ENCODE measurements around the gene MACROD2.
"Not testable (repeated sequence)": the region's sequence is repeated elsewhere in the genome, so short reads cannot be mapped to it uniquely, and the experiment has no call there.

MACROD2 gene

GRCh38 chr20:14235355-14235754 lies 240.0 kb downstream of the MACROD2 start:
- H3K27ac ChIP-seq: no peak overlapping the region
- ChIA-PET CTCF (no interaction called here), POLR2A (ENCODE audit: low non-redundant PET) (no interaction called here)
- TF ChIP-seq, protein P1, sequence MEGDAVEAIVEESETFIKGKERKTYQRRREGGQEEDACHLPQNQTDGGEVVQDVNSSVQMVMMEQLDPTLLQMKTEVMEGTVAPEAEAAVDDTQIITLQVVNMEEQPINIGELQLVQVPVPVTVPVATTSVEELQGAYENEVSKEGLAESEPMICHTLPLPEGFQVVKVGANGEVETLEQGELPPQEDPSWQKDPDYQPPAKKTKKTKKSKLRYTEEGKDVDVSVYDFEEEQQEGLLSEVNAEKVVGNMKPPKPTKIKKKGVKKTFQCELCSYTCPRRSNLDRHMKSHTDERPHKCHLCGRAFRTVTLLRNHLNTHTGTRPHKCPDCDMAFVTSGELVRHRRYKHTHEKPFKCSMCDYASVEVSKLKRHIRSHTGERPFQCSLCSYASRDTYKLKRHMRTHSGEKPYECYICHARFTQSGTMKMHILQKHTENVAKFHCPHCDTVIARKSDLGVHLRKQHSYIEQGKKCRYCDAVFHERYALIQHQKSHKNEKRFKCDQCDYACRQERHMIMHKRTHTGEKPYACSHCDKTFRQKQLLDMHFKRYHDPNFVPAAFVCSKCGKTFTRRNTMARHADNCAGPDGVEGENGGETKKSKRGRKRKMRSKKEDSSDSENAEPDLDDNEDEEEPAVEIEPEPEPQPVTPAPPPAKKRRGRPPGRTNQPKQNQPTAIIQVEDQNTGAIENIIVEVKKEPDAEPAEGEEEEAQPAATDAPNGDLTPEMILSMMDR (conservative IDR thresholded peaks at IDR 0.05; ENCODE audit: low read depth): no peak
- peak; percentile 36 for DNase-seq (ENCODE audit: low spot score)

DNA sequence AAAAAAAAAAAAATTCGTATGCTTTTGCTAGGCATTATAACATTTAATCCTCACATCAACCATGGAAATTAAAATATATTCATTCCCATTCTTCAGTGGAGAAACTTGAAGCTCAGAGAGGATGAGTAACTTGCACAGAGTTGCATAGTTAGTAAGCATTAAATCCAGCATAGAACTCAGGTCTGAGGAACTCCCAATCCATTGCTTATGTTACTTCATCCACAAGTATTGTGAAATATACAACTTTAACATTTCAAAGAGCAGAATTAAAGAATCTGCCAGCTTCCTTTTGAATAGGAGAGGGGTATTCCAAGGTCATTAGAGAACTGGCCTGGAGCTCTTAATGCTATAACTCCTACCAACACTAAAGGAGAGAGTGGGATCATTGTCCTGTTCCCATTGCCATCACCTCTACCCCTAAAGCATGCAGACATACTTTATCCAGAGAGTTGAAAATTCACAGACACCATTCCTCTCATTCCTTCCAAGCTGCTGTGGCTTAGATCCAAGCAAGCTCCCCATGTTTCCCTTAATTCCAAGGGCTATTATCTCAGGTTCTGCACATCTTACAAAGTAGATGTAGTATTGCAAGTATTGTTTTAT lies 250.2 kb downstream of the MACROD2 start:
- DNase-seq (ENCODE audit: low spot score): no peak
- POLR2A ChIA-PET (ENCODE audit: low non-redundant PET): no interaction called here
- CTCF ChIA-PET: no interaction called here

DNA sequence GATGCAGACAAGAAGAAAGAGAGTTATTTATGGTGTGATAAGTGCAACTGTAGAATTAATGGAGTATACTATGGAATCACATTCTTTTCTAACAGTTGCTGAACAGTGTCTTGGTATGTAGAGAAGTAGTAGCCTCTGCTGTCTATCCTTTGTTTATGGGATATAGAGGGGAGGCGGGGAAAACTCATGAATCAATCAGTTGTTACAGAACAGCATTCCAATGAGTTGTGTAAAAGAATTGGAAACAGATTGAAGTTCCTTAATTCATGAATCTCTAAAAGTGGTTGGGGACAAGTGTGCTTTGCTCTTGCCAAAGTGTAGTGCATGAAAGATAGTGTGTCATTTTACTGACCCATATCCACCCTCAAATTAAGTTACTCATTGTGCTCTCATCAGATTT lies 264.4 kb downstream of the MACROD2 start:
- no peak overlapping the region for H3K27ac ChIP-seq
- CTCF ChIA-PET: no interaction called here
- POLR2A ChIA-PET (ENCODE audit: low non-redundant PET): no interaction called here
- DNase-seq (ENCODE audit: low spot score): no peak
- TF ChIP-seq, protein P1 (conservative IDR thresholded peaks at IDR 0.05; ENCODE audit: low read depth): no peak

More for the DNA sequence above, 250.2 kb downstream of the MACROD2 start:
- H3K27ac ChIP-seq: no peak overlapping the region
- TF ChIP-seq, protein P1 (conservative IDR thresholded peaks at IDR 0.05; ENCODE audit: low read depth): no peak

DNA sequence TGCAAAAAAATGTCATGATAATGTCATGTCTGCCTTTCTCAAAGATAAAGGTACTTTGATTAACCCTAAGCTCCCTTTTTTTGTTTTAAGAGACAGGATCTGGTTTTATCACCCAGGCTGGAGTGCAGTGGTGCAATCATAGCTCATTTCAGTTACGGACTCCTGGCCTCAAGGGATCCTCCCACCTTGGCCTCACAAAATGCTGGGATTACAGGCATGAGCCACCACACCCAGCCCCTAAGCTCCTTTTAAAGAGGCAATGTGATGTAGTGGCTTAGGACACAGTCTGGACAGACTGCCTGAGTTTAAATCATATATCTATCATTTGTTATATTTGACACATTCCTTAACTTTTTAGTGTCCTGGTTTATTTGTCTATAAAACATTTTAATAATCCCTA lies 265.1 kb downstream of the MACROD2 start:
- TF ChIP-seq, protein P1 (conservative IDR thresholded peaks at IDR 0.05; ENCODE audit: low read depth): no peak
- H3K27ac ChIP-seq: no peak overlapping the region
- ChIA-PET POLR2A (ENCODE audit: low non-redundant PET) (no interaction called here), CTCF (interaction anchor here (0.6 to 0.8 kb wide), 2 partner anchors 8 to 1394 kb away, joined by 3 to 4 read pairs; no protein-coding TSS in a partner anchor)
- no peak for DNase-seq (ENCODE audit: low spot score)

- no peak overlapping the region for H3K27ac ChIP-seq
- ChIA-PET CTCF (interaction anchor here (0.5 kb wide), 1 partner anchor 1056 kb away, joined by 3 read pairs; no protein-coding TSS in a partner anchor), POLR2A (ENCODE audit: low non-redundant PET) (no interaction called here)
- peak; percentile 14 for DNase-seq (ENCODE audit: low spot score)
- TF ChIP-seq, protein P1 (conservative IDR thresholded peaks at IDR 0.05; ENCODE audit: low read depth): no peak
These were observed 269.6 kb downstream of the MACROD2 start for GRCh38 chr20:14264869-14265268.

DNA sequence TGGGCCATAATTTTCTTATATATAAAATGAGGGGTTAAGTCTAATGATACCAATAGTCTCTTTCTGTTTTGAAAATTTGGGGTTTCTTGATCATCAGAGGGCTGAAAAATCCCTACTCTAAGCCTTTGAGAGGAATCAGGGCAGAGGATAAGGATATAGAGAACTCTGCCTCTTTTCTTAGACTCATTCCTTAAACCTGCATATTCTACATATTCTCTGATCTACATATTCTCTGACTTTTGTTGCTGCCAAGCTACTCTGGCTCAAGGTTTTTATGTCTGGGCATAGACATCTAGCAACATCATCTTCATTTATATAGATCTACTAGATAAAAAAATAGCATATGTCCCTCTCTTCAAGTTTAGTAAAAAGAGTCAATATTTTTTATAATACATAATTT lies 270.9 kb downstream of the MACROD2 start:
- ChIA-PET CTCF (no interaction called here), POLR2A (ENCODE audit: low non-redundant PET) (no interaction called here)
- no peak overlapping the region for H3K27ac ChIP-seq
- TF ChIP-seq, protein P1 (conservative IDR thresholded peaks at IDR 0.05; ENCODE audit: low read depth): no peak
- DNase-seq (ENCODE audit: low spot score): no peak

DNA sequence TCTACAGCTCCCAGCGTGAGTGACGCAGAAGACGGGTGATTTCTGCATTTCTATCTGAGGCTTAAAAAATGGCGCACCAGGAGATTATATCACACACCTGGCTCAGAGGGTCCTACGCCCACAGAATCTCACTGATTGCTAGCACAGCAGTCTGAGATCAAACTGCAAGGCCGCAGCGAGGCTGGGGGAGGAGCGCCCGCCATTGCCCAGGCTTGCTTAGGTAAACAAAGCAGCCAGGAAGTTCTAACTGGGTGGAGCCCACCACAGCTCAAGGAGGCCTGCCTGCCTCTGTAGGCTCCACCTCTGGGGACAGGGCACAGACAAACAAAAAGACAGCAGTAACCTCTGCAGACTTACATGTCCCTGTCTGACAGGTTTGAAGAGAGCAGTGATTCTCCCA lies 275.4 kb downstream of the MACROD2 start:
- CTCF ChIA-PET; POLR2A ChIA-PET (ENCODE audit: low non-redundant PET): not testable (repeated sequence)

More for the DNA sequence above, 275.4 kb downstream of the MACROD2 start:
- not testable (repeated sequence) for H3K27ac ChIP-seq; DNase-seq (ENCODE audit: low spot score)
